GM23338 (cell line): Measurements from ENCODE around the gene CNST. TPM values are rescaled to one million over a fixed set of nuclear protein-coding genes. Genes with fewer than 3 reads are reported as not detected.

ENCODE experiments used
- ATAC-seq: fragments of 200-7000 bp; cut with Tn5 transposase; 3 replicates; pipeline ENCODE4 v1.9.1; 2020
- DNase-seq: peaks from one replicate; pipeline ENCODE4 v3.0.0-alpha.2; 2015; ENCODE audit warnings: low spot score
- H2AFZ ChIP-seq: fragments of 200-600 bp; sonication (generic); 2 replicates; pipeline ENCODE4 v1.8.0; 2016; ENCODE audit warnings: antibody characterized with exemption, mild to moderate bottlenecking, moderate library complexity
- H3F3A ChIP-seq: fragments of 200-600 bp; sonication (generic); replicated peaks from 2 replicates; pipeline ENCODE4 v1.8.0; 2017; ENCODE audit warnings: antibody characterized with exemption, mixed run types, low read depth
- H3K27ac ChIP-seq: fragments of 200-600 bp; sonication (generic); 2 replicates; pipeline ENCODE4 v1.6.1; 2016; ENCODE audit warnings: low read depth
- H3K27me3 ChIP-seq: fragments of 200-600 bp; sonication (generic); 2 replicates; pipeline ENCODE4 v1.8.0; 2016; ENCODE audit warnings: mild to moderate bottlenecking, mixed run types, moderate library complexity; ENCODE audit not compliant: insufficient read depth
- H3K36me3 ChIP-seq: fragments of 200-600 bp; sonication (generic); 2 replicates; pipeline ENCODE4 v1.8.0; 2016; ENCODE audit warnings: mild to moderate bottlenecking; ENCODE audit not compliant: insufficient read depth
- H3K4me1 ChIP-seq: fragments of 200-600 bp; sonication (generic); 2 replicates; pipeline ENCODE4 v1.8.0; 2016; ENCODE audit warnings: mild to moderate bottlenecking, moderate library complexity; ENCODE audit not compliant: insufficient read depth
- H3K4me2 ChIP-seq: fragments of 200-600 bp; sonication (generic); 2 replicates; pipeline ENCODE4 v1.7.1; 2017; ENCODE audit warnings: mixed run types
- H3K4me3 ChIP-seq: fragments of 200-600 bp; sonication (generic); 2 replicates; pipeline ENCODE4 v1.6.1; 2016; ENCODE audit warnings: mixed run types
- H3K79me2 ChIP-seq: fragments of 200-600 bp; sonication (generic); replicated peaks from 2 replicates; pipeline ENCODE4 v1.8.0; 2017; ENCODE audit warnings: mild to moderate bottlenecking; ENCODE audit not compliant: insufficient read depth
- H3K9me2 ChIP-seq: fragments of 200-600 bp; sonication (generic); 2 replicates; pipeline ENCODE4 v1.8.0; 2017; ENCODE audit not compliant: insufficient read depth
- H4K20me1 ChIP-seq: fragments of 200-600 bp; sonication (generic); replicated peaks from 2 replicates; pipeline ENCODE4 v1.8.0; 2017; ENCODE audit warnings: mild to moderate bottlenecking; ENCODE audit not compliant: insufficient read depth
- H3K27ac Mint-ChIP-seq: 2 replicates; pipeline ENCODE4 v1.8.0; 2020; ENCODE audit warnings: inconsistent platforms, mild to moderate bottlenecking, moderate library complexity, mixed read lengths
- H3K27me3 Mint-ChIP-seq: 3 replicates; pipeline ENCODE4 v1.8.0; 2022; ENCODE audit warnings: low read depth, mild to moderate bottlenecking, moderate library complexity, mixed read lengths, inconsistent platforms; ENCODE audit not compliant: insufficient read depth, poor library complexity
- H3K36me3 Mint-ChIP-seq: 3 replicates; pipeline ENCODE4 v1.8.0; 2021; ENCODE audit warnings: low read depth, mild to moderate bottlenecking, inconsistent platforms, moderate library complexity, mixed read lengths
- H3K4me1 Mint-ChIP-seq: 3 replicates; pipeline ENCODE4 v1.8.0; 2020; ENCODE audit warnings: mild to moderate bottlenecking, inconsistent platforms, mixed read lengths
- H3K4me3 Mint-ChIP-seq: 3 replicates; pipeline ENCODE4 v1.8.0; 2021; ENCODE audit warnings: moderate library complexity, mild to moderate bottlenecking, inconsistent platforms, mixed read lengths
- H3K9me3 Mint-ChIP-seq: 3 replicates; pipeline ENCODE4 v1.8.0; 2020; ENCODE audit warnings: moderate library complexity, mild to moderate bottlenecking, inconsistent platforms, mixed read lengths
- CREB1 ChIP-seq: fragments of 250-450 bp; sonication (Bioruptor Pico); IDR thresholded peaks from 2 replicates; pipeline ENCODE4 v1.5.0; 2020; ENCODE audit warnings: low read depth, mild to moderate bottlenecking, moderate library complexity
- CTCF ChIP-seq, 2 experiments: fragments of 200-600 bp in 1 of 2; sonication (generic) in 1 of 2; conservative IDR thresholded peaks; 2 replicates each; pipeline versions ENCODE4 v1.5.1 to v1.6.1; 2016 to 2017; ENCODE audit warnings: antibody characterized with exemption in 2 of 2, low read depth in 2 of 2, mild to moderate bottlenecking in 2 of 2, moderate library complexity in 1 of 2
- EZH2 ChIP-seq: fragments of 200-600 bp; sonication (generic); IDR thresholded peaks from one replicate; pipeline ENCODE4 v1.8.0; 2017; ENCODE audit warnings: antibody characterized with exemption, mild to moderate bottlenecking, low read depth; ENCODE audit not compliant: unreplicated experiment
- EZH2phosphoT487 ChIP-seq: fragments of 200-600 bp; sonication (generic); IDR thresholded peaks from one replicate; pipeline ENCODE4 v1.8.1; 2018; ENCODE audit warnings: antibody characterized with exemption; ENCODE audit not compliant: unreplicated experiment
- JUNB ChIP-seq: IDR thresholded peaks from one replicate; pipeline ENCODE4 v1.6.1; 2016; ENCODE audit warnings: antibody characterized with exemption; ENCODE audit not compliant: unreplicated experiment
- NANOG ChIP-seq: IDR thresholded peaks from 2 replicates; pipeline ENCODE4 v1.6.1; 2016; ENCODE audit warnings: antibody characterized with exemption, borderline replicate concordance
- STAT1 ChIP-seq: IDR thresholded peaks from one replicate; pipeline ENCODE4 v1.6.1; 2016; ENCODE audit warnings: antibody characterized with exemption; ENCODE audit not compliant: unreplicated experiment
- ZNF114 ChIP-seq: fragments of 250-450 bp; sonication (Bioruptor Pico); IDR thresholded peaks from 2 replicates; pipeline ENCODE4 v1.5.0; 2020; ENCODE audit warnings: mild to moderate bottlenecking, moderate library complexity
- ZNF331 ChIP-seq: fragments of 250-450 bp; sonication (Bioruptor Pico); IDR thresholded peaks from 2 replicates; pipeline ENCODE4 v1.5.0; 2020; ENCODE audit warnings: low read depth, mild to moderate bottlenecking, moderate library complexity
- ZNF462 ChIP-seq: fragments of 250-450 bp; sonication (Bioruptor Pico); IDR thresholded peaks from 2 replicates; pipeline ENCODE4 v1.5.0; 2020; ENCODE audit warnings: mild to moderate bottlenecking, moderate library complexity
- polyA plus RNA-seq: library from polyadenylated mRNA; unstranded; fragments of >200 nt; fragmentation: Nextera tagmentation; extraction: Ambion mirVana; gene quantifications from 2 replicates; pipeline ENCODE4 v1.2.1, GENCODE V29; 2016
- total RNA-seq: library from RNA; depleted of rRNA; stranded (reverse); fragments of >200 nt; shearing (Covaris generic); gene quantifications from 2 replicates; pipeline ENCODE4 v1.2.3, GENCODE V29; 2014
- TF ChIP-seq, protein P1 (sequence below): IDR thresholded peaks from 2 replicates; pipeline ENCODE4 v1.6.1; 2016; ENCODE audit warnings: antibody characterized with exemption

Gene CNST
- total and polyA plus RNA-seq, 2 experiments from 2014 or later: 8.1 to 17.6 TPM

DNA sequence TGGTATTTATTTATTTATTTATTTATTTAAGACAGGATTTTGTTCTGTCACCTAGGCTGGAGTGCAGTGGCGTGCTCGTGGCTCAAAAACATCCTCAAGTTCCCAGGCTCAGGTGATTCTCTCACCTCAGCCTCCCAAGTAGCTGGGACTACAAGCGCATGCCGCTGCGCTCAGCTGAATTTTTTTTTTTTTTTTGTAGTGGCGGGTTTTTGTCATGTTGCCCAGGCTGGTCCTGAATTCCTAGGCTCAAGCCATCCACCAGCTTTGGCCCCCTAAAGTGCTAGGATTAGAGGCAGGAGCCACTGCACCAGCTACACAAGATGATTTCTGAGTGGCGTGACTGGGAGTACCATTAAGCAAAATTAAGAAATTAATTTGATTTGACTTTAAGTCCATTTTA is 31.7 kb downstream of the CNST start:
- no peaks in the 10 kb centered on the region for H3K9me2 ChIP-seq
- Mint-ChIP-seq H3K4me1 (no peaks in the 10 kb centered on the region), H3K4me3 (no peak overlapping the region), H3K27me3 (peaks cover 4% of the 10 kb centered on the region), H3K27ac (no peak overlapping the region), H3K9me3 (no peaks in the 10 kb centered on the region), H3K36me3 (no peaks in the 10 kb centered on the region)
- no peak for DNase-seq
- H3K36me3 ChIP-seq: no peaks in the 10 kb centered on the region
- H2AFZ ChIP-seq: no peak overlapping the region
- H3K27ac ChIP-seq: peak overlapping the region; percentile 55; the same call in 1 of the 2 replicates
- no peaks in the 10 kb centered on the region; the same call in 1 of the 2 replicates for H4K20me1 ChIP-seq
- H3K79me2 ChIP-seq: peaks cover 37% of the 10 kb centered on the region
- H3K4me2 ChIP-seq: no peak overlapping the region
- no peaks in the 10 kb centered on the region for H3K27me3 ChIP-seq
- TF ChIP-seq NANOG (no peak), ZNF331 (CRISPR knock-in tag) (no peak), CTCF (conservative IDR thresholded peaks at IDR 0.05; ENCODE audit: low read depth in 2 of 2) (no peak), STAT1 (no peak)
- no peak overlapping the region for H3K4me3 ChIP-seq
- no peak for ATAC-seq
- no peaks in the 10 kb centered on the region for H3K4me1 ChIP-seq
- no peaks in the 10 kb centered on the region for H3F3A ChIP-seq

GRCh38 chr1:246599315-246599714 is 33.1 kb downstream of the CNST start:
- Histone ChIP-seq H2AFZ (no peak overlapping the region), H3K27me3 (no peaks in the 10 kb centered on the region), H3K79me2 (peaks cover 51% of the 10 kb centered on the region), H3F3A (no peaks in the 10 kb centered on the region), H3K27ac (no peak overlapping the region), H3K36me3 (no peaks in the 10 kb centered on the region), H3K4me3 (no peak overlapping the region), H3K4me2 (no peak overlapping the region), H4K20me1 (no peaks in the 10 kb centered on the region), H3K4me1 (no peaks in the 10 kb centered on the region), H3K9me2 (no peaks in the 10 kb centered on the region)
- H3K4me1 Mint-ChIP-seq: no peaks in the 10 kb centered on the region
- no peak for DNase-seq
- H3K4me3 Mint-ChIP-seq: no peak overlapping the region
- H3K27me3 Mint-ChIP-seq: peaks cover 4% of the 10 kb centered on the region
- H3K9me3 Mint-ChIP-seq: no peaks in the 10 kb centered on the region
- H3K36me3 Mint-ChIP-seq: no peaks in the 10 kb centered on the region
- no peak for ATAC-seq
- no peak overlapping the region for H3K27ac Mint-ChIP-seq
- TF ChIP-seq CTCF (conservative IDR thresholded peaks at IDR 0.05; ENCODE audit: low read depth in 2 of 2) (no peak), STAT1 (no peak), CREB1 (CRISPR knock-in tag) (no peak), ZNF114 (no peak), JUNB (no peak), EZH2 (no peak), NANOG (no peak), EZH2phosphoT487 (no peak), ZNF462 (CRISPR knock-in tag) (no peak), ZNF331 (CRISPR knock-in tag) (no peak)
- TF ChIP-seq, protein P1, sequence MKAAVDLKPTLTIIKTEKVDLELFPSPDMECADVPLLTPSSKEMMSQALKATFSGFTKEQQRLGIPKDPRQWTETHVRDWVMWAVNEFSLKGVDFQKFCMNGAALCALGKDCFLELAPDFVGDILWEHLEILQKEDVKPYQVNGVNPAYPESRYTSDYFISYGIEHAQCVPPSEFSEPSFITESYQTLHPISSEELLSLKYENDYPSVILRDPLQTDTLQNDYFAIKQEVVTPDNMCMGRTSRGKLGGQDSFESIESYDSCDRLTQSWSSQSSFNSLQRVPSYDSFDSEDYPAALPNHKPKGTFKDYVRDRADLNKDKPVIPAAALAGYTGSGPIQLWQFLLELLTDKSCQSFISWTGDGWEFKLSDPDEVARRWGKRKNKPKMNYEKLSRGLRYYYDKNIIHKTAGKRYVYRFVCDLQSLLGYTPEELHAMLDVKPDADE: no peak
